ENCODE data around the gene TPBGL. TPM values are rescaled to one million over a fixed set of nuclear protein-coding genes. Genes with fewer than 3 reads are reported as not detected.
A peak's percentile ranks its signal among the peaks of the same experiment; 100 is the strongest.

TPBGL gene
- total and polyA plus RNA-seq, 2 of the 4 experiments (the other 2 are of a cell fraction), result not detected

GRCh38 chr11:75275581-75275980 is 35.0 kb downstream of the TPBGL start:
- Histone ChIP-seq H3K27me3 (ENCODE audit: control insufficient read depth, insufficient read depth, low read length) (no peaks in the 10 kb centered on the region; the same call in 1 of the 2 replicates), H3K9me3 (ENCODE audit: control insufficient read depth, insufficient read depth, low read length) (no peaks in the 10 kb centered on the region), H2BK5ac (ENCODE audit: low read depth, low read length, poor library complexity, severe bottlenecking) (no peak overlapping the region), H2BK15ac (ENCODE audit: low read depth, low read length) (no peak overlapping the region), H3K36me3 (ENCODE audit: control insufficient read depth, insufficient read depth, low read length) (peaks cover 21% of the 10 kb centered on the region; the same call in 1 of the 2 replicates), H2BK120ac (ENCODE audit: low read depth, low read length) (no peak overlapping the region), H3K56ac (ENCODE audit: extremely low read depth, insufficient read depth, low read length) (no peak overlapping the region), H4K91ac (ENCODE audit: insufficient read depth, low read depth, low read length) (no peak overlapping the region), H3K4me1 (ENCODE audit: control insufficient read depth, insufficient read depth, low read length) (peaks cover 2% of the 10 kb centered on the region), H3K4me3 (ENCODE audit: insufficient read depth, low read depth, low read length) (no peak overlapping the region), H2AFZ (replicated peaks; ENCODE audit: low read length, poor library complexity) (no peak overlapping the region), H4K8ac (ENCODE audit: low read depth in 2 of 2, low read length in 2 of 2) (no peak overlapping the region), H3K9ac (ENCODE audit: low read depth, low read length) (no peak overlapping the region), H3K9me1 (ENCODE audit: insufficient read depth, low read length) (no peaks in the 10 kb centered on the region), H3K18ac (ENCODE audit: low read depth, low read length) (no peak overlapping the region), H4K5ac (ENCODE audit: low read depth, low read length) (no peak overlapping the region), H4K20me1 (ENCODE audit: insufficient read depth, low read length) (peaks cover 3% of the 10 kb centered on the region; the same call in 1 of the 2 replicates), H3K79me1 (ENCODE audit: low read depth in 1 of 2, low read length in 2 of 2) (no peaks in the 10 kb centered on the region), H2BK20ac (ENCODE audit: low read depth, low read length) (no peak overlapping the region), H3K14ac (replicated peaks; ENCODE audit: low read depth, low read length) (no peak overlapping the region), H3K4me2 (ENCODE audit: low read depth, low read length) (no peak overlapping the region), H3K4ac (ENCODE audit: low read depth, low read length) (no peak overlapping the region), H3K23ac (ENCODE audit: low read depth, low read length) (no peak overlapping the region), H2AK9ac (replicated peaks; ENCODE audit: low read depth, low read length, poor library complexity) (no peak overlapping the region), H2AK5ac (ENCODE audit: low read depth, low read length) (no peak overlapping the region), H3K27ac (ENCODE audit: insufficient read depth, low read length) (no peak overlapping the region)
- in situ Hi-C loops (cut with MboI; ENCODE audit: low sequenced_read_pairs), result loop anchor here (5.0 to 25.0 kb wide), 2 partner anchors 107 to 262 kb away; partner anchors contain the start of gene GDPD5
- DNase-seq (peak; percentile 13), ATAC-seq (ENCODE audit: low read depth) (peak; percentile 15; the same call in 1 of the 2 replicates)
- ChIA-PET POLR2A (ENCODE audit: unreplicated experiment) (no interaction called here), CTCF (interaction anchor here (0.8 kb wide), 1 partner anchor 50 kb away, joined by 3 read pairs; no protein-coding TSS in a partner anchor)
- no TSS peak for BruUV-seq (replicated peaks)
- WGBS, 2 experiments (ENCODE audit: extremely low coverage in 2 of 2, insufficient read length in 1 of 2), result no CpG with 5 or more reads among the region's 6 CpGs
- dilution Hi-C loops (cut with HindIII; ENCODE audit: low sequenced_read_pairs, unreplicated experiment), result no loop called here
- no peak for TF ChIP-seq MAZ (IDR thresholded peaks at IDR 0.05; ENCODE audit: borderline replicate concordance, low read depth, low read length)
- no peak for TF ChIP-seq CHD1 (IDR thresholded peaks at IDR 0.05; ENCODE audit: low read depth, low read length)
- TF ChIP-seq SMC3 (IDR thresholded peaks at IDR 0.05; ENCODE audit: low read depth, low read length), result no peak
- no peak for TF ChIP-seq MXI1 (IDR thresholded peaks at IDR 0.05; ENCODE audit: borderline replicate concordance, low read depth, low read length)
- TF ChIP-seq ELK1 (IDR thresholded peaks at IDR 0.05; ENCODE audit: borderline replicate concordance, low read depth, low read length), result no peak
- TF ChIP-seq POLR2A (IDR thresholded peaks at IDR 0.05; ENCODE audit: low read depth, low read length), result no peak
- TF ChIP-seq MAFK (IDR thresholded peaks at IDR 0.05; ENCODE audit: low read depth, low read length), result no peak
- intact Hi-C loops (cut with micrococcal nuclease), result no loop called here

Measured in IMR-90 (cell line).